Ammon's horn (tissue), 1 donor: ENCODE measurements around the gene RIPOR3.

Source experiments
- DNase-seq: peaks from one replicate; pipeline ENCODE4 v3.0.0-alpha.2; 2016; ENCODE audit warnings: low spot score

The RIPOR3 gene

GRCh38 chr20:50690650-50691572 is at the start of gene RIPOR3:
Gene RIPOR3 (minus strand): TSS chr20:50691542. CDS start chr20:50691128, 414 bp downstream.
- DNase-seq: no peak

GRCh38 chr20:50737352-50737751 is 46.0 kb upstream of the RIPOR3 start:
- no peak for DNase-seq

- DNase-seq: no peak
Observed at GRCh38 chr20:50735813-50736212, 44.5 kb upstream of the RIPOR3 start.

DNA sequence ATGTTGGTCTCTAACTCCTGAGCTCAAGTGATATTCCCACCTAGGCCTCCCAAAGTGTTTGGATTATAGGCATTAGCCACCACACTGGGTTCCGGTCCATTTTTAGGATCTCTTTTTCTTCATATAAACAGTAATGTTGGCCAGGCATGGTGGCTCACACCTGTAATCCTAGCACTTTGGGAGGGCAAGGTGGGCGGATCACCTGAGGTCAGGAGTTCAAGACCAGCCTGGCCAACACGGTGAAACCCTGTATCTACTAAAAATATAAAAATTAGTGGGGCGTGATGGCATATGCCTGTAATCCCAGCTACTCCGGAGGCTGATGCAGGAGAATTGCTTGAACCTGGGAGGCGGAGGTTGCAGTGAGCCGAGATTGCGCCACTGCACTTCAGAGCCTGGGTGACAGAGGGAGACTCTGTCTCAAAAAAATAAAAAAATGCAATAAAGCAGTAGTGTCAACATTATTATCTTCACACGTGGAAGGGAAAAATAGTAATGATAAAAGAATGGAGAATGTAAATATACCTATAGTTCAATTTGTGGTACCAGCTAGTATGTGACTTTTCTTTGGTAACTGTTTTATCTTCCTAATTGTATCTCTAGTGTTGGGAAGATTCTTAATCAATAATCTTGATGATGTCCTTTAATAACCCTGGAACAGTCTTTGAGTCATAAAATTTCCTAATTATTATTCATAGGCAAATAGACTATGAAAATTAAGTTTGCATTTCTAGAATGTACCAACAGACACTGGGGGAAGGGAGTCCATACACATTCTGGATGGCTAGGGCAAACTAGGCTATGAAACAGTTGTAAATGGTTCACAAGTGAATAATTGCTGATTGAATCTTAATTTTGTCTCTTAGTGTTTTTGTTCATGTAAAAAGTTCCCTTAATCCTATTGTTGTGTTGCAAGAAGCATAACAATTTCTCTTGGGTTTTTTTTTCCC is 43.7 kb upstream of the RIPOR3 start:
- no peak for DNase-seq

GRCh38 chr20:50733644-50734349 is 42.5 kb upstream of the RIPOR3 start:
- no peak for DNase-seq

DNA sequence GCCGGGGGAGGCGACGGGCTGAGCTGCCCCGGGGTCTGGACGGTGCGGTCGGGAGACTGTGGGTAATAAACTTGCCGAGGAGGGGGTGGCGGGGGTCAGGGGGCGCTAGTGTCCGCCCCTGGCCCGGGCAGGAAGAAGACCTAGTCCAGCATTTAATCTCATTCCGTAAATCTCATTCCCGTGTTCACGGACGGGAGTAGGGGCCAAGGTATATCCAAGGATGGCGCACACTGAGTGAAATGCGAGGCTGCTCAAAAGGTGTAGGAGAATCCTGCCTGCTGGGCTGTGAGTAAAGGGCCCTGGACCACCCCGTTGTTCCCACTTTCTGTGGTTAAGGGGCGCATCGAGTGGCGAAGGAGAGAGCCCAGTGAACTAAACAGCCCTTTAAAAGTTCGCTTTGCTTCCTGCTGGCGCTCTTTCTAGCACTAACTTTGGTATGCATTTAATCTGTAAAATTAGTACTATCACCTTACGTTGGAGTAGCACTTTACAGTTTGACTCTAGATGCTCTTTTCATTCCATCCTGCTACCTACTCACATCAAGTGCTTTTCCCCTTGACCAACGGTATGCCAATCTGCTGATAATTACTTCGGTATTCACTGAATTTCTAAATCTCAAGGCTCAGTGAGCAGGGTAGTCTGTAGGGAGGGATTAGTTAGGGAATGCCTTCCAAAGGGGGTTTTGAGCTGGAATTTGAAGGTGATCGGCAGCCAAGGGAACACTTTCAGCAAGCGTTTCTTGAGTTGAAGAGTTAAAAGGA is 40.8 kb upstream of the RIPOR3 start:
- no peak for DNase-seq

DNA sequence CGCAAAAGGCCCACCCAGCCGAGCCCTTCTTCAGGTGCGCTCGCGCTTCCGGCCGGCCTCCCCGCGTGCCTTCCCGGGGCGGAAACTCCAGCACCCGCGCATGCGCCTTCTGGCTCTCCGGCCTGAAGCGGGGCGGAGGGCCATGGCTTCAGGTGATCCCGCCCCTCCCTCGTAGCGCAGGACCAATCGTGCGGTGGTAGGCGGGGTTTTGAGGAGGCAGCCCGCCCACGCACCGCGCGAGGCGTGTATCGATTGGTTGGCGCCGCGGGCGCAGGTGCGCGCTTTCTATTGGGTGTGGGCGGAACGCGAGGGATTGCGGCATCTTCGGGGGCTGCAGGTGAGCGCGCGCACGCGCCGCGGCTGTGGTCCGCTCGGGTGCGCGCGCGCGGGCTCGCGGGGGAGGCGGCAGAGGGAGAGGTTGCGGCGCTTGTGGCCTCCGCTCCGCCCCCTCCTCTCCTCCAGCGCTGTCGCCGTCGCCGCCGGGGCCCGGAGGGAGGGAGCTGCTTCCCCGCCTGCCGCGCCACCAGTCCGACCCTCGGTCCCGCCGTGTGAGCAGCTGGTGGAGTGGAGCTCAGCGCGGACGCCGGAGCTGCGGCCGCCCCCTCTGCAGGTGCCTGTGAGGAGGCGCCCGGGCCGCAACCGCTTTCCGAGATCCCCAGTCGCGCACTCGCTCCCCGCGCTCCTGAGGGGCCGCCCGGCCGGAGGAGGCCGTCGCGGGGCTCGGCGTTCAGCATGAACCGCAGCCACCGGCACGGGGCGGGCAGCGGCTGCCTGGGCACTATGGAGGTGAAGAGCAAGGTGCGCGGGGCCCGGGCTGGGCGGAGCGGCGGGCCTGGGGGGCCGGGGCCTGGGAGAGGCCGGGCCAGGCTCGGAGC is 40.0 kb upstream of the RIPOR3 start, which contains the start of gene PARD6B:
TSS of gene PARD6B (plus strand) at position 526 of the 875 bp plus-strand sequence. CDS start at position 733, 207 bp downstream.
- peak; percentile 97 for DNase-seq

- DNase-seq: no peak
Observed at GRCh38 chr20:50730765-50731054, 39.4 kb upstream of the RIPOR3 start.

DNA sequence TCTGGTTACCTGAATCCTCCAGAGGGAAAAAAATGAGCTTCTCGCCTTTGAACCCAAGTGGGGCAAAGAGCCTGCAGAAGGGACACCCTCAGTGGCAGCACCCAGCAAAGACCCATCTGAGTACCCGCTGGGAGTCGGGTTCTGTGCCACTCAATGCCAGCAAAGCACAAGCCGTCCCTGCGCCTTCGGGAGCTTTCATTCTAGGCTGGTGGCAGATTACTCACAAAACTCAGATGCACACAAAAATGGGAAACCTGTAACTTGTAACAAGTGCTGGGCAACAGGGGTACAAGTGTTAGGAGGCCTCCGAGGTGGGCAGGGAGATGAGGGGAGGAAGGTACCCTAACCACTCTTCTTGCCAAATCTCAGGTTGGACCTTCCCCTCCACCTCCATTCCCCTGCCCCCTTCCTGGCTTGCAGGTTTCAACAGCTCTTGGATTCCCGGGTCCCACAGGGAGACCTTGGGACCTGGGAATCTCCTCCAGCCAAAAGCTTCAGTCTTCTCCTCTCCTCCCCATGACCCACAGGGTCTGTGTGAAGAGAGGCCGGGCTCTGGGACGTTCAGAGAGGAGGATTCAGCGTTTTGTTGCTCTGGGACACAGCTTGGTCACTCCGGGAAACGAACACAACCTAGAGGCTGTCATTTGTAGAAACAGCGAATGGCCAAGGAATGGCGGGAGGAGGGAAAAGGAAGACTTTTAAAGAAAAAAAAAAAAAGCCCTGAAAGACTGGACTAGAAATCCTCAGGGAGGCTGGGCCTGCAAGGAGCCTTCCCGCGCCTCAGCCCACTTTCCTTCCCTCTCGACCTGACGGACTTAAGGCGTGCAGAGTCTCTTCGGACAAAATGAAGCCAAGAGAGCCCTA is 38.8 kb upstream of the RIPOR3 start:
- DNase-seq: no peak

DNA sequence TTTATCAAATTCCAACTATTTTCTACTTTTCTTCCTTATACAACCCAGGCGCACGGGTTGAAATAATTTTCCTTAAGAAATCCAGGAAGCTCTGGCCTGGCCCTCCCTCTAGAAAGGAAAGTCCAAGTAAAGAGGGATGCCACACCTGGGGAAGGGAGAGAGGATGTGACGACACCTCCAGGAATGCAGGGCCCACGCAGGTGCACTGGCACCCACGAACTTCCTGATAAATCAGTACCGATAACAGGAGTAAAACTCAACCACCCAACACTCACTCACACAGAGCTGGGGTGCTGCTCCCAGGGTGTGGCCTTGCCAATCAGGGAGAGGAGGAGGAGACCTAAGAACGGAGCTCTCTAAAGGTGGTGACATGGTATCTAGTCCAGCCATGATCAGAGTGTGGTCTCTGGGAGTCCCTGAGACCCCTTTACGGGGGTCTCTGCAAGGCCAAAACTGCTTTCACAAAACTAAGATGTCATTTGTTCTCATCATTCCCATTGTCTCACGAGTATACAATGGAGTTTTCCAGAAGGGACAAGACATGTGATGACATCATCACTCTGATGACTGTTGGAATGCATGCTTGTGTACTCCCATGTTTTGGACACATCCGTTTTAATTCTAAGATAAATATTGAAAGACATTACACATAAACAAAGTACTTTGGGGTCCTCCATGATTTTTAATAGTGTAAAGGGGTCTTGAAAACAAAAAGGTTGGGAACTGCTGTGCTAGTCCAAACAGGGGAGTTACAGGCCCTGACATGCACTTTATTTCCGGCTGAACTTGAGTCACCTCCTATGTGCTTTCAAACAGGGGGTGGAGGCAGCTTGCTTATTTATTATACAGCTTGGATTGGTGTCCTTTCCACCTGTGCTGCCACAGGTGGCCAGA is 37.9 kb upstream of the RIPOR3 start:
- no peak for DNase-seq

- DNase-seq: no peak
Observed at GRCh38 chr20:50728486-50728980, 37.2 kb upstream of the RIPOR3 start.

GRCh38 chr20:50727792-50728485 is 36.6 kb upstream of the RIPOR3 start:
- no peak for DNase-seq

DNA sequence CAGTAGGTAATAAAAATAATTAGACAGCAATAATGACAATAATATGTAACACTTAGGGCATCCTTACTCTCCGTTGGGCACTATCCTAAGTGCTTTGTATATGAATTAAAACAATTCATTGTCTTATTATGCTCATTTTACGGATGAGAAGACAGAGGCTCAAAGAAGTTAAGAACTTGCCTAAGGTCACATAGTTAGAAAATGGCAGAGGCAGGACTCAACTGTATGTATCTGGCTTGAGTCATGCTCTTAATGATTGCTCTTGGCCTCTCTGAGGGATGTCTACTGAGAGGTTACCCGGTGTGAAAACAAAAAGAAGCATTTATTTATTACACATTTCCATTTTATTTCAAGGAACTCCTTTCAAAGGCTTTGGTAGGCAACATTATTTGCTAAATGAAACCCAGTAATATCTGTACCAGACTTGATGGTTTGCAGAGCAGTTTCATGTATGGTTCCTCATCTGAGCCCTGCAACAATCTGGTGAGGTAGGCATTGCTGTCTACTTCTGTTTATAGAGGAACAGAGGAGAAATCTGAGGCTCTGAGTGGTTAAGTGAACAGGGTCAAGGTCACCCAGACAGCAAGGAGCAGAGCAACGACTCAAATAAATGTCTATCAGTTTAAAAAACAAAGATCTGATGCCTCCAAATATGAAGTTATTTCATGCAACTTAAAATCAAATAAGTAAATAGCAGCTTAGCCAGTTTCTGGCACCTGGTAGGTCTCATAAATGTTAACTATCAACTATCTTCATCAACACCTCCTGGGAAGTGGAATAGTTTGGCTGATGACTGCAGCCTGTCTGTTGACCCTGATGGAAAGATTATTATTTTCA is 35.8 kb upstream of the RIPOR3 start:
- DNase-seq: no peak

- DNase-seq: no peak
Observed at GRCh38 chr20:50725724-50726005, 34.3 kb upstream of the RIPOR3 start.

DNA sequence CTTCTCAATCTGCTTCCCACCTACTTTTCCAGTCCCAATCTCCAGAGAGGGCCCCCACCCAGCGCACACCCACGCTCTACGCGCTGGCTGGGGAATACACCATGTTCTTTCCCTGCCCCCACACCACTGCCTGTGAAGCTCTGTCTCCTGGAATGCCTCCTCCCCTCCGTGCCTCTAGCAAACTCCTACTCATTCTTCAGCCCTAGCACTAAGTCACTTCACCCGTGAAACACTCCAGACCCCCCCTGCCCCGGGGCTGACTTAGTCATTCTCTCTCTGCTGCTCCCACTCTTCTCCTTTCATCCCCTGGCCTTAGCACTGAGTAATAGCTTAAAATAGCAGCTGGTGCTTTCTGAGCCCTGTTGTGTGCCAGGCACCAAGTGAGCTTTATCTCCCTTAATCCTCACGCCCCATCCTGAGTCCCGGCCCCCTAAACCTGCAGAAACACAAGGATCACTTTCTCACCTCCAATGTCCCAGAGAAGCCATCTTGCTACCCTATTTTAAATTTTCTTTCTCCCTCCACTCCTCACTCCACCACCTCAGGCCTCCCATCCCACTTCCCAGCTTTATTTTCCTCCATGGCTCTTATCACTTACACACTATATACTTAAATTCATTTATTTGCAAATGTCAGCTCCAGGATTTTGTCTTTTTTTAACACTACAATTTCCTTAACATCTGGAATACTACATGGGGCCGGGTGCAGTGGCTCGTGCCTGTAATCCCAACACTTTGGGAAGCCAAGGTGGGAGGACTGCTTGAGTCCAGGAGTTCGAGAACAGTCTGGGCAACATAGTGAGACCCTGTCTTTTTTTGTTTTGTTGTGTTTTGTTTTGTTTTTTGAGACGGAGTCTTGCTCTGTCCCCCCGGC is 33.7 kb upstream of the RIPOR3 start:
- DNase-seq: peak; percentile 67
